ENCODE measurements around the gene ADSS2. TPM values are rescaled to one million over a fixed set of nuclear protein-coding genes. Genes with fewer than 3 reads are reported as not detected.

The ADSS2 gene
- total RNA-seq, 1 experiment from 2014 or later = 80.5 TPM

DNA sequence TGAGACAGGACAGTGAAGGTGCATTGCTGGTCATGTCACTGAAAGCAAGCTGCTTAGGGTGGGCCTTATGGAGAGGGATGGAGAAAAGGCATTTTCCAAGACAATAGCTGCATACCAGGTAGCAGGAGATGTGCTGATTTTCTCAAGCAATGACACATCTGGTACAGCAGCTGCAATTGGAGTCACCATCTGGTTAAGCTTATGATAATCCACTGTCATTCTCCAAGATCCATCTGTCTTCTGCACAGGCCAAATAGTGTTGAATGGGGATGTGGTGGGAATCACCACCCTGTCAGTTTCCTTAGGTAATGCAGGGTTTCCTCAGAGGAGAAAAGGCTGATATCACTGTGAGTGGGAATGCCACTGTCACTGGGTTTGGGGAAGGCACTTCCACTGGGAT lies 54.6 kb downstream of the ADSS2 start:
- H3K36me3 ChIP-seq (replicated peaks; ENCODE audit: control insufficient read depth, insufficient read depth, low read length) = peaks cover under 1% of the 10 kb centered on the region; the same call in 1 of the 2 replicates
- H3K4me3 ChIP-seq (ENCODE audit: insufficient read depth, low read depth, low read length) = no peak overlapping the region
- H3K27me3 ChIP-seq (ENCODE audit: control insufficient read depth, insufficient read depth, low read length) = no peaks in the 10 kb centered on the region
- no peak for DNase-seq

GRCh38 chr1:244395965-244396364 lies 55.7 kb downstream of the ADSS2 start:
- peak; percentile 26 for DNase-seq
- no peaks in the 10 kb centered on the region for H3K36me3 ChIP-seq (replicated peaks; ENCODE audit: control insufficient read depth, insufficient read depth, low read length)
- H3K4me3 ChIP-seq (ENCODE audit: insufficient read depth, low read depth, low read length) = no peak overlapping the region
- H3K27me3 ChIP-seq (ENCODE audit: control insufficient read depth, insufficient read depth, low read length) = no peaks in the 10 kb centered on the region

DNA sequence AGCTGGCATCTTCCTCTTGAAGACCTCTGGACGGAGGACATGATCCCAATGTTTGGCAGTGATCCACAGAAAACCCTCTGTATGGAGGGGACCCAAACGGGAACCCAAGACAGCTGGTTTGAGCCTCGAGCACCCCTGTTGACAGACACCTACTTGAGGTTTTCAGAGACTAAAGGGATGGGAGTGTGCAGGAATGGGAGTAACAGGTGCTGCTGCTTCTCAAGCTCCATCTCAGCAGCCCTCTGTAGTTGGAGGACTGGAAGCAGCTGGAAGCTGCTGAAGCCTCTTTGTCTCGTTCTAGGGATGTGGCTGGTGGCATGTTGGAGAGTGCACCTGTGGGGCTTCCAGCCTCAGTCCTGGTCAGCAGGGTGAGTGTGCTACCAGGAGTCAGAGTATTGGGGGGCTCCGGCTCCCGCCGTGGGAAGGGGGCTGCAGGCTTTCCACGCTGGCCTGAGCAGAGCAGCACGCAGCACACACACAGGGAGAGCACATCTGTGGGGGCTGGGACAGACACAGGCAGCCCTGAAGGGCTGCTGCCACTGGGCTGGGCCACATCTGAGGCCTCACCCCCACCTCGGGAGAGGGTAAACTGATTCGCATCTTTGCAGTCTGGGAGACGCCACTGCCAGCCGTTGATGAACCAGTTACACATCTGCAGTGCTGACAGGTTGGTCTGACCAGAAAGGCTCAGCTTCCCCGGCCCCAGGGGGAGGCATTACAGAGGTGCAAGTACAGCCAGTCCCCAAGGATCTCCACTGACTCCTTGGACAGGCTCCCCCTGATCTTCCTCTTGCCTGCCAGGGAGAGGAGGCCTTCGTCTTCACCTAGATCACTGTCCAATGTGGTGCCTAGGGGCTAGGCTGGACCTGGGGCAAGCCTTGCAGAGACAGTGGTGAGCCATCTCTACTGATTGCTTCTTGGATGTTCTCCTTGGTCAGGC lies 56.6 kb downstream of the ADSS2 start:
- DNase-seq = peak; percentile 30
- no peaks in the 10 kb centered on the region for H3K27me3 ChIP-seq (ENCODE audit: control insufficient read depth, insufficient read depth, low read length)

DNA sequence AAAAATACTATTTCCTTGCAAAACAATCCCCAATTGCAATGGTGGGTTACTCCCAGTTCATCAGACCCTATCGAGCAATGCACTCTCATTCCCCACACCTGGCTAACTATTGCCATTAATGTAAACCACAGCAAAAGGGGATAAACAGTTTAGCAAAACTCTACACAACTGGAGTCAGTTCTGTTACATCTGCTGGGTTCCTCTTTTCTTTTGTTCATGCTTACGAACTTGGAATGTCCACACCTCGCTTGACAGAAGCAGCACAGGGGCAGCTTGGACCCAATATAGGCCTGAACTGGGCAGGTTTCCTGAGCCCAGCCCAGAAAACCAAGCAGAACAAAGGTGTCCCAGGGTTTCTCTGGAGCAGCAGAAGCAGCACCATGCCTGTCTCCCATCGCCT lies 57.4 kb downstream of the ADSS2 start:
- H3K4me3 ChIP-seq (ENCODE audit: insufficient read depth, low read depth, low read length) = no peak overlapping the region
- H3K27me3 ChIP-seq (ENCODE audit: control insufficient read depth, insufficient read depth, low read length) = no peaks in the 10 kb centered on the region
- no peak for DNase-seq
- H3K36me3 ChIP-seq (replicated peaks; ENCODE audit: control insufficient read depth, insufficient read depth, low read length) = no peaks in the 10 kb centered on the region

More for the DNA sequence above, 56.6 kb downstream of the ADSS2 start:
- H3K36me3 ChIP-seq (replicated peaks; ENCODE audit: control insufficient read depth, insufficient read depth, low read length) = no peaks in the 10 kb centered on the region
- no peak overlapping the region for H3K4me3 ChIP-seq (ENCODE audit: insufficient read depth, low read depth, low read length)

DNA sequence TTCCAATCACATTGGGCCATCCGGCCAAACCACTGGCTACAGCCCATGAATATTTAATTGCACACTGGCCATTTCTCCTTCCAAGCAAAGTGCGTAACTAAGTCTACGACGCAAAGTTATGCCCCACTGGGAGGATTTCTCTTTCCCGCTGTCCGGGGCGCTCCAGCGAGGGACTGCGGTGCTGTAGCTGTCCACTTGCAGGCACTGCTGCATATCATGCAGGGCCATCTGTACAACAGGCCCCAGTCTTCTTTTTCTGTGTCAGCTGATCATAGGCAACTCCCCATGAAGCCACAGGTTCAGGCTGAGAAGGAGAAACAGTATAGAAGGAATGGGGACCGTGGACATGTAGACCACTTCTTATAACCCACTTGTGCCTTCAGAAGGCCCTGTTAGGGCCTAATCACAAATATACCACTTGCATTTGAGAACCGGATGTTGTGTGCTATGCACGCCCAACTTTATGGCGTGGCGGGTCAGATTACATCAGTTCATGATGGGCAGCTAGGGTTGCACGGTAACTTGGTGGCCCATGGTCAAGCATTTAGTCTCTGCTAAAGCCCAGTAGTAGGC lies 58.0 kb downstream of the ADSS2 start:
- Histone ChIP-seq H3K27me3 (ENCODE audit: control insufficient read depth, insufficient read depth, low read length) (no peaks in the 10 kb centered on the region), H3K36me3 (replicated peaks; ENCODE audit: control insufficient read depth, insufficient read depth, low read length) (no peaks in the 10 kb centered on the region), H3K4me3 (ENCODE audit: insufficient read depth, low read depth, low read length) (no peak overlapping the region)
- DNase-seq = no peak

- Histone ChIP-seq H3K36me3 (replicated peaks; ENCODE audit: control insufficient read depth, insufficient read depth, low read length) (no peaks in the 10 kb centered on the region), H3K4me3 (ENCODE audit: insufficient read depth, low read depth, low read length) (no peak overlapping the region), H3K27me3 (ENCODE audit: control insufficient read depth, insufficient read depth, low read length) (no peaks in the 10 kb centered on the region)
- no peak for DNase-seq
Measured at GRCh38 chr1:244391761-244392160, 59.9 kb downstream of the ADSS2 start.

GRCh38 chr1:244388961-244389360 lies 62.7 kb downstream of the ADSS2 start:
- Histone ChIP-seq H3K27me3 (ENCODE audit: control insufficient read depth, insufficient read depth, low read length) (no peaks in the 10 kb centered on the region), H3K36me3 (replicated peaks; ENCODE audit: control insufficient read depth, insufficient read depth, low read length) (no peaks in the 10 kb centered on the region), H3K4me3 (ENCODE audit: insufficient read depth, low read depth, low read length) (no peak overlapping the region)
- DNase-seq = no peak

GRCh38 chr1:244387415-244387814 lies 64.3 kb downstream of the ADSS2 start:
- Histone ChIP-seq H3K27me3 (ENCODE audit: control insufficient read depth, insufficient read depth, low read length) (no peaks in the 10 kb centered on the region), H3K4me3 (ENCODE audit: insufficient read depth, low read depth, low read length) (no peak overlapping the region), H3K36me3 (replicated peaks; ENCODE audit: control insufficient read depth, insufficient read depth, low read length) (no peaks in the 10 kb centered on the region)
- no peak for DNase-seq

GRCh38 chr1:244386595-244386994 lies 65.1 kb downstream of the ADSS2 start:
- DNase-seq = no peak
- Histone ChIP-seq H3K4me3 (ENCODE audit: insufficient read depth, low read depth, low read length) (no peak overlapping the region), H3K36me3 (replicated peaks; ENCODE audit: control insufficient read depth, insufficient read depth, low read length) (no peaks in the 10 kb centered on the region), H3K27me3 (ENCODE audit: control insufficient read depth, insufficient read depth, low read length) (no peaks in the 10 kb centered on the region)

DNA sequence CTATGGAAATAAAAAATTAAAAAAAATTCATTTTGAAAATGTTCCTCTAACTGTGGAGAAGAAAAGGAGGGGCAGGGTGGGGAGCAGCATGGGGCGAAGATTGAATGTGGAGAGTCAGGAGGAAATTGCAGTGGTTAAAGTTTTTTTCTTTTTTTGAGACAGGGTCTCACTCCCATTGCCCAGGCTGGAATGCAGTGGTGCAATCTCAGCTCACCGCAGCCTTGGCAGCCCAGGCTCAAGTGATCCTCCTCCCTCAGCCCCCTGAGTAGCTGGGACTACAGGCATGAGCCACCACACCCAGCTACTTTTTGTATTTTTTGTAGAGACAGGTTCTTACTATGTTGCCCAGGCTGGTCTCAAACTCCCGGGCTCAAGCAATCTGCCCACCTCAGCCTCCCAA lies 67.6 kb downstream of the ADSS2 start:
- no peak for DNase-seq
- H3K36me3 ChIP-seq (replicated peaks; ENCODE audit: control insufficient read depth, insufficient read depth, low read length) = no peaks in the 10 kb centered on the region
- H3K4me3 ChIP-seq (ENCODE audit: insufficient read depth, low read depth, low read length) = no peak overlapping the region
- no peaks in the 10 kb centered on the region for H3K27me3 ChIP-seq (ENCODE audit: control insufficient read depth, insufficient read depth, low read length)

GRCh38 chr1:244383278-244383884 lies 68.3 kb downstream of the ADSS2 start:
- no peak for DNase-seq
- H3K27me3 ChIP-seq (ENCODE audit: control insufficient read depth, insufficient read depth, low read length) = no peaks in the 10 kb centered on the region
- H3K36me3 ChIP-seq (replicated peaks; ENCODE audit: control insufficient read depth, insufficient read depth, low read length) = no peaks in the 10 kb centered on the region
- H3K4me3 ChIP-seq (ENCODE audit: insufficient read depth, low read depth, low read length) = no peak overlapping the region

DNA sequence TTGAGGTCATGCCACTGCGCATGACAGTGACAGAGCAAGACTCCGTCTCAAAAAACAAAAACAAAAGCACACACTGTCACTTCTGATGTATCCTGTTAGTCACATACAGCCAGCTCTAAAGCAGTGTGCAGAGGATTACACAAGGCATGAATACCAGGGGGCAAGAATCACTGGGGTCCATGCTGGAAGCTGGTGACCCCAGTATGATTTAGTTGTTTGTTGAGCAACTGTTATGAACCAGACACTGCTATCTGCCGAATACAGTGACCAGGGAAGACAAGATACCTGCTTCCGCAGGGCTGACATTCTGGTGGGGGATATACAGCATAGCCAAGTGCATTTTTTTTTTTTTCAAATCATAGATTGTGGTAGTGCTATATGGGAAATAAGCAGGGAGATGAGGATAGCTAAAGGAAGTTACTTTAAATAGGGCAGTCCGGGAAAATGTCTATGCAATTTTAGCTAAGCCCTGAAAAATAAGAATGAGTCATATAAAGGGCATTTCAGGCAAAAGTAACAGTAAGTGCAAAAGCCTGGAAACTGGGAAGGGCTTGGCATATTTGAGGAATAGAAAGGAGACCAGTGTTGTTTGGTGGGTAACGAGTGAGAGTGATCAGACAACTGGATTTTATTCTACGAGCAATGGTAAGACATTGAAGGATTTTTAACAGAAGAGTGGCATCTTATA lies 69.7 kb downstream of the ADSS2 start:
- Histone ChIP-seq H3K27me3 (ENCODE audit: control insufficient read depth, insufficient read depth, low read length) (no peaks in the 10 kb centered on the region), H3K36me3 (replicated peaks; ENCODE audit: control insufficient read depth, insufficient read depth, low read length) (no peaks in the 10 kb centered on the region), H3K4me3 (ENCODE audit: insufficient read depth, low read depth, low read length) (no peak overlapping the region)
- no peak for DNase-seq

GRCh38 chr1:244376126-244376525 lies 75.6 kb downstream of the ADSS2 start:
- H3K36me3 ChIP-seq (replicated peaks; ENCODE audit: control insufficient read depth, insufficient read depth, low read length) = no peaks in the 10 kb centered on the region

GRCh38 chr1:244375051-244375450 lies 76.7 kb downstream of the ADSS2 start:
- no peaks in the 10 kb centered on the region for H3K36me3 ChIP-seq (replicated peaks; ENCODE audit: control insufficient read depth, insufficient read depth, low read length)
- H3K27me3 ChIP-seq (ENCODE audit: control insufficient read depth, insufficient read depth, low read length) = no peaks in the 10 kb centered on the region
- no peak overlapping the region for H3K4me3 ChIP-seq (ENCODE audit: insufficient read depth, low read depth, low read length)
- DNase-seq = no peak

More at GRCh38 chr1:244376126-244376525, 75.6 kb downstream of the ADSS2 start:
- Histone ChIP-seq H3K27me3 (ENCODE audit: control insufficient read depth, insufficient read depth, low read length) (no peaks in the 10 kb centered on the region), H3K4me3 (ENCODE audit: insufficient read depth, low read depth, low read length) (no peak overlapping the region)
- DNase-seq = no peak
